Mesendoderm (in vitro differentiated cells): ENCODE data around the gene KIF5C.
"Not testable (repeated sequence)": the region's sequence is repeated elsewhere in the genome, so short reads cannot be mapped to it uniquely, and the experiment has no call there.

Experiments
- DNase-seq: peaks from one replicate; pipeline ENCODE4 v3.0.0; 2013
- H2AK5ac ChIP-seq: 2 replicates; pipeline ENCODE4 v1.6.1; 2013; ENCODE audit warnings: low read length, inconsistent platforms
- H2BK120ac ChIP-seq: 2 replicates; pipeline ENCODE4 v1.6.1; 2013; ENCODE audit warnings: low read depth, mild to moderate bottlenecking, low read length, moderate library complexity, mixed read lengths
- H2BK15ac ChIP-seq: replicated peaks from 2 replicates; pipeline ENCODE4 v1.6.1; 2013; ENCODE audit warnings: low read depth, mild to moderate bottlenecking, moderate library complexity
- H2BK5ac ChIP-seq: 2 replicates; pipeline ENCODE4 v1.6.1; 2013; ENCODE audit warnings: low read length, inconsistent platforms
- H3K18ac ChIP-seq: 2 replicates; pipeline ENCODE4 v1.6.1; 2013; ENCODE audit warnings: mild to moderate bottlenecking, low read length, mixed read lengths
- H3K23ac ChIP-seq: one replicate; pipeline ENCODE4 v1.6.1; 2013; ENCODE audit warnings: low read length
- H3K27ac ChIP-seq: 2 replicates; pipeline ENCODE4 v1.5.1; 2013; ENCODE audit warnings: low read depth, mild to moderate bottlenecking, inconsistent platforms, low read length, moderate library complexity
- H3K27me3 ChIP-seq: 2 replicates; pipeline ENCODE4 v1.6.1; 2013; ENCODE audit warnings: low read length, control low read depth, mild to moderate bottlenecking, inconsistent platforms; ENCODE audit not compliant: insufficient read depth, poor library complexity
- H3K36me3 ChIP-seq: 2 replicates; pipeline ENCODE4 v1.6.1; 2013; ENCODE audit warnings: low read length, inconsistent platforms; ENCODE audit not compliant: control insufficient read depth, insufficient read depth
- H3K4ac ChIP-seq: one replicate; pipeline ENCODE4 v1.6.1; 2013; ENCODE audit warnings: low read depth, mild to moderate bottlenecking, low read length, moderate library complexity
- H3K4me1 ChIP-seq: 2 replicates; pipeline ENCODE4 v1.6.1; 2013; ENCODE audit warnings: low read depth, low read length, inconsistent platforms; ENCODE audit not compliant: control insufficient read depth
- H3K4me2 ChIP-seq: 2 replicates; pipeline ENCODE4 v1.6.1; 2013; ENCODE audit warnings: low read length
- H3K4me3 ChIP-seq: 2 replicates; pipeline ENCODE4 v1.5.1; 2013; ENCODE audit warnings: mild to moderate bottlenecking, low read length
- H3K56ac ChIP-seq: one replicate; pipeline ENCODE4 v1.6.1; 2013; ENCODE audit warnings: low read length
- H3K79me1 ChIP-seq: 2 replicates; pipeline ENCODE4 v1.6.1; 2013; ENCODE audit warnings: low read length, inconsistent platforms
- H3K79me2 ChIP-seq: 2 replicates; pipeline ENCODE4 v1.6.1; 2013; ENCODE audit warnings: mild to moderate bottlenecking, low read length; ENCODE audit not compliant: control insufficient read depth, insufficient read depth
- H3K9ac ChIP-seq: 2 replicates; pipeline ENCODE4 v1.6.1; 2013; ENCODE audit warnings: low read length, inconsistent platforms
- H4K5ac ChIP-seq: one replicate; pipeline ENCODE4 v1.6.1; 2013; ENCODE audit warnings: low read length
- H4K8ac ChIP-seq: one replicate; pipeline ENCODE4 v1.6.1; 2013; ENCODE audit warnings: low read depth, mild to moderate bottlenecking, control low read depth, low read length, moderate library complexity
- WGBS: extraction: QIAGEN DNeasy Blood & Tissue Kit; methylation state at CpG from one replicate; pipeline ENCODE4 v1.1.7; 2013; ENCODE audit warnings: low lambda C conversion rate, missing lambda C conversion rate; ENCODE audit not compliant: insufficient coverage; ENCODE audit errors: extremely low coverage; 5-methylcytosine and 5-hydroxymethylcytosine counted together

The KIF5C gene

GRCh38 chr2:148848146-148848545 is 26.9 kb upstream of the KIF5C start:
- Histone ChIP-seq H3K27ac (no peak overlapping the region), H2AK5ac (no peak overlapping the region), H3K36me3 (no peaks in the 10 kb centered on the region), H3K79me2 (no peaks in the 10 kb centered on the region), H2BK5ac (no peak overlapping the region), H3K27me3 (no peaks in the 10 kb centered on the region), H4K5ac (no peak overlapping the region), H2BK15ac (no peak overlapping the region), H3K4ac (no peak overlapping the region), H3K18ac (no peak overlapping the region), H3K56ac (no peak overlapping the region), H2BK120ac (no peak overlapping the region), H3K4me1 (no peaks in the 10 kb centered on the region), H3K4me2 (no peak overlapping the region), H3K4me3 (no peak overlapping the region), H3K9ac (no peak overlapping the region), H4K8ac (no peak overlapping the region), H3K79me1 (no peaks in the 10 kb centered on the region), H3K23ac (no peak overlapping the region)
- no CpG with 5 or more reads among the region's 1 CpG for WGBS
- no peak for DNase-seq

GRCh38 chr2:148853458-148853857 is 21.6 kb upstream of the KIF5C start:
- no peak overlapping the region for H4K8ac ChIP-seq
- no peaks in the 10 kb centered on the region for H3K4me1 ChIP-seq
- no peaks in the 10 kb centered on the region for H3K36me3 ChIP-seq
- H3K4ac ChIP-seq: no peak overlapping the region
- no peak overlapping the region for H2BK15ac ChIP-seq
- H3K9ac ChIP-seq: no peak overlapping the region
- no peak overlapping the region for H4K5ac ChIP-seq
- no peaks in the 10 kb centered on the region for H3K27me3 ChIP-seq
- H3K27ac ChIP-seq: no peak overlapping the region
- H2BK5ac ChIP-seq: no peak overlapping the region
- no peak overlapping the region for H3K4me3 ChIP-seq
- no peak overlapping the region for H2AK5ac ChIP-seq
- no CpG with 5 or more reads among the region's 2 CpGs for WGBS
- no peak overlapping the region for H3K23ac ChIP-seq
- no peak overlapping the region for H3K18ac ChIP-seq
- no peak overlapping the region for H2BK120ac ChIP-seq
- no peak for DNase-seq
- H3K79me1 ChIP-seq: no peaks in the 10 kb centered on the region
- H3K56ac ChIP-seq: no peak overlapping the region
- no peaks in the 10 kb centered on the region for H3K79me2 ChIP-seq
- no peak overlapping the region for H3K4me2 ChIP-seq

GRCh38 chr2:148860037-148860436 is 15.0 kb upstream of the KIF5C start:
- Histone ChIP-seq H3K4me3 (no peak overlapping the region), H3K4me1 (no peaks in the 10 kb centered on the region), H3K9ac (no peak overlapping the region), H3K36me3 (no peaks in the 10 kb centered on the region), H3K18ac (no peak overlapping the region), H2BK15ac (no peak overlapping the region), H2BK120ac (no peak overlapping the region), H3K4ac (no peak overlapping the region), H4K8ac (no peak overlapping the region), H3K79me1 (no peaks in the 10 kb centered on the region), H2BK5ac (no peak overlapping the region), H2AK5ac (no peak overlapping the region), H3K56ac (no peak overlapping the region), H3K27me3 (no peaks in the 10 kb centered on the region), H3K23ac (no peak overlapping the region), H4K5ac (no peak overlapping the region), H3K4me2 (no peak overlapping the region), H3K79me2 (no peaks in the 10 kb centered on the region), H3K27ac (no peak overlapping the region)
- no peak for DNase-seq
- no CpG with 5 or more reads among the region's 3 CpGs for WGBS

GRCh38 chr2:148861367-148861766 is 13.7 kb upstream of the KIF5C start:
- Histone ChIP-seq H3K4me2 (no peak overlapping the region), H2BK15ac (no peak overlapping the region), H3K4me3 (no peak overlapping the region), H3K4ac (no peak overlapping the region), H4K8ac (no peak overlapping the region), H2AK5ac (no peak overlapping the region), H3K27ac (no peak overlapping the region), H3K56ac (no peak overlapping the region), H3K9ac (no peak overlapping the region), H3K36me3 (no peaks in the 10 kb centered on the region), H3K23ac (no peak overlapping the region), H4K5ac (no peak overlapping the region), H3K18ac (no peak overlapping the region), H3K79me2 (no peaks in the 10 kb centered on the region), H2BK5ac (no peak overlapping the region), H2BK120ac (no peak overlapping the region), H3K27me3 (no peaks in the 10 kb centered on the region), H3K79me1 (no peaks in the 10 kb centered on the region), H3K4me1 (no peaks in the 10 kb centered on the region)
- DNase-seq: no peak
- WGBS: no CpG with 5 or more reads among the region's 5 CpGs

GRCh38 chr2:148862478-148862877 is 12.5 kb upstream of the KIF5C start:
- H2BK120ac ChIP-seq, H3K27ac ChIP-seq, H3K4me1 ChIP-seq, H3K56ac ChIP-seq, H3K4ac ChIP-seq, H3K36me3 ChIP-seq, H3K27me3 ChIP-seq, H3K4me3 ChIP-seq, H3K23ac ChIP-seq, H3K79me1 ChIP-seq, H2BK15ac ChIP-seq, H2BK5ac ChIP-seq, DNase-seq, H3K9ac ChIP-seq, H3K4me2 ChIP-seq, H4K8ac ChIP-seq, H2AK5ac ChIP-seq, H4K5ac ChIP-seq, H3K18ac ChIP-seq, H3K79me2 ChIP-seq: not testable (repeated sequence)
- no CpG with 5 or more reads among the region's 6 CpGs for WGBS

GRCh38 chr2:148865512-148865911 is 9.5 kb upstream of the KIF5C start:
- Histone ChIP-seq H4K5ac (no peak overlapping the region), H3K9ac (no peak overlapping the region), H3K4me1 (no peaks in the 10 kb centered on the region), H2AK5ac (no peak overlapping the region), H3K23ac (no peak overlapping the region), H3K27me3 (no peaks in the 10 kb centered on the region), H2BK5ac (no peak overlapping the region), H2BK120ac (no peak overlapping the region), H2BK15ac (no peak overlapping the region), H3K79me1 (no peaks in the 10 kb centered on the region), H3K4me3 (no peak overlapping the region), H3K27ac (no peak overlapping the region), H3K56ac (no peak overlapping the region), H3K4me2 (no peak overlapping the region), H3K36me3 (no peaks in the 10 kb centered on the region), H3K79me2 (no peaks in the 10 kb centered on the region), H4K8ac (no peak overlapping the region), H3K18ac (no peak overlapping the region), H3K4ac (no peak overlapping the region)
- whole genome bisulfite sequencing: no CpG with 5 or more reads among the region's 5 CpGs
- DNase-seq: no peak
